HG03442 (cell line): ENCODE results near the gene PPOX.
A peak's percentile ranks its signal among the peaks of the same experiment; 100 is the strongest.

ENCODE experiments used
- ATAC-seq: cut with Tn5 transposase; IDR thresholded peaks from one replicate; pipeline ENCODE4 v1.9.1; 2021; ENCODE audit warnings: mild to moderate bottlenecking, moderate library complexity; ENCODE audit not compliant: unreplicated experiment

PPOX gene

DNA sequence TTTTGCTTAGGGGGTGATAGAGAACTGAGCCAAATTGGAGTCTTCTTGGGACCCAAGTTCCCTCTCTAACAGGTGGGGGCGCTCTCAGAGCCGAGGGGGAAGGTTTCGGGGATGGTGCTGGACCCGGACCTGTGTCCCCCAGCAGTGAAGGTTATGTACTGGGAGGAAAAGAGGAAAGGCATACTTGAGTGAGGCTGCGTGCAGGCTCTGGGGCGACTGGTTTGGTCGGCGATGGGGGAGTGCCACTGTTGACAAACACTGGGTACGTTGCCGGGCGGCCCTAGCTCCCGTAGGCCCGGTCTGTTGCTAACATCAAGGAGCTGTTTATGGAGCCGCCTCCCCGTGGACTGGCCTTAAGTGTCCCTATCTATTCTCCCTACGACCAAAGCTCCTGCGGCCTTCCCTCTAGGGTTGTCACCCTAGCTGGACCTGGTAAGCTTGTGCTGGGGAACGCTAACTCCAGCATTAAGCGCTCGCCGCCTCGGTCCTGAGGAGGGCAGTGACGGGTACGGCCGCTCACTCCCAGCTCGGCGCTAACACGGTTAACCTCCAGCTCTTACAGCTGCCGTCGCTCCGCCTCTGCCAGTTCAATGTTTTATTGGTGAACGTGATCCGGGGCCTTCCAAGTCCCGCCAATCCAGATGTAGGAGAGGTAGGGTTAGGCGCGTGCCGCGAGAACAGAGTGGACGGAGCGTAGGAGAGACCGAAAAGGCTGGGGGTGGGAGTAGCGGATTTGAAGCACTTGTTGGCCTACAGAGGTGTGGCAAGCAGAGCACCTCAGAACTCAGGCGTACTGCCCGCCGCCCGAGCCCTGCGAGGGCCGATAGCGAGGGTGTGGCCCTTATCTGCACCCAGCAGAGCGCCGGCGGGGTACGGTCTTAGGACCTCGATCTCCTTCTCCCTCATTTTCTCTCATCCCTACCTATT lies at the start of gene PPOX:
PPOX (plus strand) TSS at position 685 of the 927 bp plus-strand sequence. CDS start 422 bp downstream, outside the sequence.
- ATAC-seq: peak; percentile 93

DNA sequence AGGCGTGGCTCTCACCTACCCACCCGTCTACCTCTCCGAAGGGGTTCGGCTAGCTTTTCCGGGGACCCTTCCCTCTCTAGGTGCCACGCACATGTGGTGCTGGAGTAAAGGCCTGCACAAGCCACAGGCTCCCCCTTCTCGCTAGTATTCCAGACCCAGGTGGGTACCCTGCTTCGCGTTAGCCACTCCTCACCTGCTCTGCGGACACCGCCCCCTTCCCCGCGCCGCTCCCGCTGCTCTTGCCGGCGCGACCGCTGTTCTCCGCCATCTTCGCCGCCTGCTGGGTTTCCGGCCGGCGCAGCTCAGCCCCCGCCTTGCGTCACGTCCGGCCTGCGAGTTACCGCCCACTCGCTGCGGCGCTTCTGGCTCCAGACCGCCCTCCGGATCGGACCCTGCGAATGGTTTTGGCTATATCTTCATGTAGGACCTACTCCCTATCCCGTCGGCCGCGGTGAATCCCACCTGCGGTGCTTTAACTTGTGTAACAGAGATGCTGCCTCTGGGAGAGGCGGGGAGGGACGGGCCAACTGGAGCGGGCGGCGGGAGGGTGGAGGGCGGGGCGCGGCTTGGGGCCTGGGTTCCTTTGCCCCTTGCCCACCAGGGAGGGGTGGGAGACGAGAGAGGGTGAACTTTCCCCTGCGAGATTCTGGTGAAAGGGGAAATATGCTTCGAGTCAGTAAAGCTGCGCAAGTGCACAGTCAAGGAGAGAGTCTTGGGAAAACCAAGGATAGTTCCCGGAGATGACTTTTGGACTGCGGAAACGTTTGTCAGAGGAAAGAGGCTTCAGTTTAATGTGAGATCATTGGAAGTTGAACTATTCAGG lies 48.3 kb upstream of the PPOX start, which contains the start of the genes NIT1 and PFDN2:
NIT1 (plus strand) TSS at position 347 of the 823 bp plus-strand sequence; CDS start at position 419, 72 bp downstream.
PFDN2 (minus strand) TSS at position 279 of the 823 bp plus-strand sequence; CDS start at position 268, 11 bp downstream.
- ATAC-seq: peak; percentile 79

DNA sequence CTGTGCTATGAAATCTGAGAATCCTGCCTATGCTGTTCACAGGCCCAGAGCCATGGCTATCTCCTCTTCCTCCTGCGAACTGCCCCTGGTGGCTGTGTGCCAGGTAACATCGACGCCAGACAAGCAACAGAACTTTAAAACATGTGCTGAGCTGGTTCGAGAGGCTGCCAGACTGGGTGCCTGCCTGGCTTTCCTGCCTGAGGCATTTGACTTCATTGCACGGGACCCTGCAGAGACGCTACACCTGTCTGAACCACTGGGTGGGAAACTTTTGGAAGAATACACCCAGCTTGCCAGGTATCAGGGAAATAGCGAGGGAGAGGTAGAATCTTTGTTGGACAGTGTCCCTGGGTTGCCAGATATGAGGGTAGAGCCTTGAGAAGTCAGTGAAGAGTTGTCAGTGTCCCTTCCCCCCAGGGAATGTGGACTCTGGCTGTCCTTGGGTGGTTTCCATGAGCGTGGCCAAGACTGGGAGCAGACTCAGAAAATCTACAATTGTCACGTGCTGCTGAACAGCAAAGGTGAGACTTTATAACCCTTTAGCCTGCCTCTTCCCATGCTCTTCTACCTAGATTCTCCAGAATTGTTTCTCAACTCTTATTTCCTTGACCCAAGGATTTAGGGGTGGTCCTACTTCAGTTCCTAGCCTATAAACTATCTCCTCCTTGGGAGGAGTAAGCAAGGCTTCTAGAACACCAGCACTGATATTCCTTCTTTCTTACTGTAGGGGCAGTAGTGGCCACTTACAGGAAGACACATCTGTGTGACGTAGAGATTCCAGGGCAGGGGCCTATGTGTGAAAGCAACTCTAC lies 46.9 kb upstream of the PPOX start:
- peak; percentile 41 for ATAC-seq

DNA sequence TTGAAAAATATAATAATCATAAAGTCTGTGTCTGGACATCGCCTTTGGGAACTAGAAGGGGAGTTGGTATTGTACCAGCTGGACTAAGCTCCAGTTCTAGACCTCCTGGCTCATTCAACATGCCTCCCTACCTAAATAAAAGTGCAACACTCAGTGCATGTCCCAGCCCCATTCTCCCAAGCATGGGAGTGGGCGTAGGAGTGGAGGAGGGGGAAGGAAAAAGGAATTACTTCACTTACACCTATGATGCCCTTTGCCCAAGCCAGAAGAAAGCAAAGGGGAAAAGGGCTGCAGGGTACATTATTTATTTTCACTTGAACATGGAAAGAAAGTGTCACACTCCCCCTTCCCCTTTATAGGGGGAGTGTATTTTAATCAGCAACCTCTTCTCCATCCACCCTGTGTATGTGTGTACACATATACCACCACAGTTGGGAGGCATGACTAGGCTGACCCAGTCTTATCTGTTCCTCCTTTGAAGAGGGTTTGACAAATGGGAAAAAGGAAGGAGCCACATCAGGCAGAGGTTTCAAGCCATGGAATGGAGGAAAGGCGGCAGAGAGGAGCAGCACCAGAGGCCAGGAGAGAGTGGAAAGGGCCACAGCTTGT lies 45.1 kb upstream of the PPOX start:
- ATAC-seq: no peak

DNA sequence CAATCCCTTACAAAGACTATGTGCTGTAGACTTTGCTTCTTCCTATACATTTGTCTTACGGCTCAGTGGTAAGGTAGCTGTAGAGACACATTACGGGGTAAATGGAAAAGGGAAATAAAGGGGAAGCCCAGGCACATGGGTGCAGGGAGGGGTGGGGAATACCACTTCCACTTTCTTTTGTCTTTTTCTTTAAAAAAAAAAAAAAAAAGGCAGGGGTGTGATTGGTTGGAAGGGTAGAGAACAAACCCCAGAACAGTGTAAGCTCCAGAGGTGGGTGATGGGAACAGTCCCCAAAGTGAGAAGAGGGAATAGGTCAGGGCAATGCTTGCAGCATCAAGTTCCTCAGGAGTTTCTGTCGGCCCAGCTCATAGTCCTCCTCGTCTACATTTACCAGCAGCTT lies 44.4 kb upstream of the PPOX start:
- no peak for ATAC-seq

DNA sequence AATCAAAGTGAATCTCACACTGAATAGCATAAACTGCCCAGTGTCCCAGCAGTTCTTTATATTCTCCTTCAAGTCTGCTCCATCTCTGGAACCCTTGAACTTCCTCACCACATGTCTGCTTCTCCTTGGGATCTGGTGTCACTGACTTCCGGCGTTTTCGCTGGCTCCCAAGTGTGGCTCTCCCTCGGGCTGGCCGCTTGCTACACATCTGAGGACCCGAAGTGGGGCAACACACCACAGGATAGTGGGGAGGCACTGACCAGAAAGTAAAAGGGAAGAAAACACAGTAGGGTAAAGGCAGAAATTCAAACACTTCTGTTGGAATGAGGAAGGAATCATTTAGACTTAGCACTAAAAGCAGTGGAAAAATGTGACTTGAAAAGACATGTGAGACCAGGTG lies 43.3 kb upstream of the PPOX start:
- ATAC-seq: no peak

DNA sequence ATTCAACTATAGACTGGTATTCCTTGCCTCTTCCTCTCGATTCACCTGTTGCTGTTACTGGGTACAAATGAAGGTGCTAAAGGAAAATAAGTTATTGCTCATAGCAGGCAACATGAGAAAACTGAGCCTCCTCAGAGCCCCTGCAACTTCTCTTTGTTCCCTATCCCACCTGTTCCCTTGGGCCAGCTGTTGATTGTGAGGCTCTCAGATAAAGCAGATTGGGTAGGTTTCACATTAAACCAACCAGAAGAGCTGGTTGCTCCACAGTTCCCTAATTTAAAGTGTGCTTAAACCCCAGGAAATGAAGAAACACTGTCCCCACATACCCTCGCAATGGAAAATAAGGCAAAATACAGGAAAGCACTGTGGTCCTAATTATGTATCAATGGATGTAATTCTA lies 38.6 kb upstream of the PPOX start:
- no peak for ATAC-seq

DNA sequence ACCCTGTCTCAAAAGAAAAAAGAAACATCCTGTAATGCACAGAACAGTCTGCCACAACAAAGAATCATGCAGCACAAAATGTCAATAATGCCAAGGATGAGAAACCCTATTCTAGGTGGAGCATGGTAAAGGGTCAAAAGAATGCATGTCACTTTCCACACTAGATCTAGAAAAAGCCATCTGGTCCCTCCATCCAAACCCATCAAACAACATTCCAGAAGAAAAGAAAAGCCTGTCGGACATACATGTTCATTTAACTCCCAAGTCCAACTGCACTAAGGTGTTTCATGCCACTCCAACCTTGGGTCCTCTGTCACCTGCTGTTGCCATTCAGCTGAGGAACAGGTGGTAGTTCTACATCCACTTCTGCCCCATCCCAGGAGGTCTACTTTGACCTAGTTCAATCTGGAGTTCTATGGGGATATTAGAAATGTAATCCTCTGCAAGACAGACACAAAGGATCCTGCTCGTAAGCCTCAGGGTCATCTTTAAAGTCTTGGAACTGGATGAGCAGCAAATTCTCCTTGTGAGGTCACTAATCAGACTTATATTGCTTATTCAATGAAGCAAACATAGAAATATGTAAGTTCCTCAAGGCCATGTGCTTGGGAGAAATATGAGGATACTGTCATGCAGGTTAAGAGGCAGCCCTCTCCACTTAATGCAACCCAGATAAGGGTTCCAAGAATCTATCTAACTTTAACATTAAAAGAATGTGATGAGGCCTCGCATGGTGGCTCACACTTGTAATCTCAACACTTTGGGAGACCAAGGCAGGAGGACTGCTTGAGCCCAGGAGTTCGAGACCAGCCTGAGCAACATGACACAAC lies 37.4 kb upstream of the PPOX start:
- ATAC-seq: no peak

DNA sequence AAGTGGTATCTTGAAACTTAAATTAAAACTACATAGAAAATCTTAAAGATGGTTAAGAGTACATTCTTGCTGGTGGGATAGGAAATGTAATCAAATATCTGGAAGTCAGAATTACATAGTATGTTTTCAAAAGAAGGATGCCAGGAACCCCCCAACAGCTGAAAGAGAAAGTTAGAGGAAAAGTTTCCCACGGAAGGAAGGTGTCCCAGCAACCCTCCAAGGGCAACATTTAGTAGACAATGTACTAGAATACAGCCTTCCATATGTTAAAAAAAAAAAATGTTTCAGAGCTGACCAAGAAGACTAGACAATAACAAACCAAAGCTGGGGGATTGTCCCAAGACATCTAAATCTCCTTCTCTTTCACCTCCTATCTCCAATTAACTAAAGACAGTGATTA lies 36.0 kb upstream of the PPOX start:
- ATAC-seq: no peak

DNA sequence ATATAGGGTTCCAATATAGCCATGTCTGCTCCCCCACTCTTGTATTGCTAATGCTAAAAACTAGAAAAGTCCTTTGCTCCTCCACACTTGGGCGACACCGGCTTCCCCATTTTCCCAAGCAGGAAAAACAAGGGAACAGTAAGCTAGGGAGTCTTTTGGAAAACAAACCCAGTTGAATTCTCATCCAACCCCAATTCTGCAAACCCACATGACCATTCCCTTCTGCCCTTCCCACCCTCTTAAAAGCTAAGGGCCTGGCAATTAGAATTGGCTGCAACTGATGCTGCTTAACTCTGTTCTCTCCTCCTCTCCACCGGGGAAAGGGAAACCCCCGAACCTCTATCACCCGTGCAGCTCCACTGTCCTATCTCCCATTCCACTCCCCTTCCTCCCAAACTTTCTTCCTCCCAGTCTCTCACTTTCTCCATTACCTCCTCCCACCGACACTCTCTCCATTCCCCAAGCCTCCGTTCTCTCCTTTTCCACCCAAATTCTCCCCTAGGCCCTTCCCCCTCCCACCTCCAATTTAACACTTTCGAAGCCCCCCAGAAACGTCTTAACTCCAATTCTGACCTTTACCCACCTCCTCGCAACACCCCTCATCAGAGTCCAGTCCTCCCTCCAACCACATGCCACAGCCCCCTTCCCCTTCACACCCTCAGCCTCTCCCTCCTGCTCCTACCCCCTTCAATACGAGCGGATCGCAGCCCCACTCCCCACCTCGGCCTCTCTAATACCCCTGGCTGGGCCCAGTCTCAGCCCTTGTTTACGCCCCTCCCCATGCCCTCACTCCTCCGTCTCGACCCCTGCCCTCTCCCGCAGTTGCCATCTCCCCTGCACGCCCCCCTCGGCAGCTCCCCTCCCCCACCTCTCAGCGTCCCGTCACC lies 34.5 kb upstream of the PPOX start:
- no peak for ATAC-seq

DNA sequence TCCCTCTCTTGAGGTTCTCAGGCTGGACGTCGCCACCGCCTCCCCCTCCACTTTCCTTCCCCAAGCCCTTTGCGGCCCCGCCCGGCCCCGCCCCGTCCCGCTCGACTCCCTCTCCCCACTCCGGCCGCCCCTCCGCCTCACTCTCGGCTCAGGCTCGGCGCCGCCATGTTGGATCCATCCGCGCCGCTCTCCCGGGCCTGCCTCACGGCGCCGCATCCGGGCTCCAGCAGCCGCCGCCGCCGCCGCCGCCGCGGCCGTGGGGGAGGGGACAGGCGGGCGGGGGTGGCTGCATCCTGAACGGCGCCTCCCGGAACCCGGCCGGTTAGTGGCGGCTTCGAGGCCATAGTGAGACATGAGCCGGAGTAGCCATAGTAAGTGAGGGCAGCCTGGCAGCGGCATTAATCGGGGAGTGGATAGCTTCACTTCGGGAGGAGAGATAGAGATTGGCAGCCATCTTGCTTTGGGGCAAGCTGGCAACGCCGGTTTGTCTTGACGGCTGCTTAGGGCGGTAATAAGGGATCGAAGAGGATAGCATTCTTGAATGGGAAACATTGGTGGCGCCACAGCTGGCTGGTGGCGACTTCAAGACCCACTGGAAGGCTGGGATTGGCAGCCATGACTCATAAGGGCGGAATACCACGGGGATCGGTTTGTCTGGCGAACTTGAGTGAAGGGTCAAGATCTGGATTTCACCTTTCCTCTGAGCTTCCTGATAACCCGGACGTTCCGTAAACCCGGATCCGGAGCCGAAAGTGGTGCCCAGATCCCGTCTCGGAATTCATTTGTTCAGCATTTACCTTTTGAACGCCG lies 33.6 kb upstream of the PPOX start, which contains the start of gene DEDD:
DEDD (minus strand) TSS at position 258 of the 810 bp plus-strand sequence. CDS start 8,205 bp downstream, outside the sequence.
- peak; percentile 96 for ATAC-seq

DNA sequence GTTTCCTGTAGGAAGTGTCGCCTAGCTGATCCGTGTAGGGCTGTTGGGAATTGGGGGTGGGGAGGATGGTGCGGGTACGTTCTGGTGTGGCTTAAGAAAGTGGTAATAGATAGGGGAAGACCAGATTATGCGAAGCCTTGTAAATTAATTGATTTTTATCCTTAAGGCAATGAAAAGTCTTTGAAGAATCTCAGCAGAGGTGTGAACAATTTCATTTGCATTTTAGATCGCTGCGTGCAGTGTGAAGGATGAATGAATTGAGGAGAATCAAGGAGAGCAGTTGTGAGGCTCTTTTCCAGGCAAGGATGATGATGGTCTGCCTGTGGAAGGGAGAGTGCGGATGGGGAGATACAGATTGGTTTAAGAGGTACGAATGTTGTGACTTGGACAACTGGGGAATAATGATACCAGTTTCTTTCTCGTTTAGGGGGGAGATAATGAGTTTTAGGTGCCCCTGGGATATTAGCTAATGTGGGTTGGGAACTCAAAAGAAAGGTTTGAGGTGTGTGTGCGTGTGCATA lies 32.9 kb upstream of the PPOX start:
- no peak for ATAC-seq

DNA sequence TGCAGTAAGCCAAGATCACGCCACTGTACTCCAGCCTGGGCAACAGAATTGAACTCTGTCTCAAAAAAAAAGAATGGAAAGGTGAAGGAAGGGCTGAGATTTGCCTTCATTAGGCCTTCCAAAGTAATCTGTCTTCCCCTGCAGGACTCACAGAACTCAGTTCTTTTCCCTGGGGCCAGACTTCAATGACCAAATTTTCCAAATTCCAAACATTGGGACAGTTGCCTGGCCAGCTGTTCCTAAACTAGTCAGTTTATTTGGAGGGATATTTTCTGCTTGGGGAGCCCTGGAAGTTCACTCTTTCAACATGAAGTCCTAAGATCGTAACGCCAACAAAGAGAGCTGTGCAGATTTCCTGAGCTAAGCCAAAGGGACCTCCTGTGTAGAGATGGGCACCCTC lies 28.3 kb upstream of the PPOX start:
- ATAC-seq: no peak

DNA sequence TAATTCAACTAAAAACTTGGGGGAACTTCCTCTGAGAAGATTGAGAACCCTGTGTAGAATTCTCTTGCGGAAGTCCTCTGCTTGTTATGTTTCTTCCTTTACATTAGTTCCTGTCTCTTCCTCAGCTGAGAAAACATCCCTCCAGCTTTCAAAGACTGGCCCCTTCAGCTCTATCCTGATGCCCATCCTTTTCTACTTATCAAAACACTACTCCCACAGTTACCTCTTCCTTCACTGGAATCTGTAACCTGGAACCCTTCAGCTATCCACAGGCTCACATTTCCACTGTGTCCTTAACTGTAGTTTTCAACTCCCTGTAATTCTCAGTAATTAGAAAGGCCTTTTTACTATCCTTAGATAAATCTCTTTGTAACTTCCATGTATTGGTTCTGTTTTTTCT lies 27.8 kb upstream of the PPOX start:
- ATAC-seq: no peak

DNA sequence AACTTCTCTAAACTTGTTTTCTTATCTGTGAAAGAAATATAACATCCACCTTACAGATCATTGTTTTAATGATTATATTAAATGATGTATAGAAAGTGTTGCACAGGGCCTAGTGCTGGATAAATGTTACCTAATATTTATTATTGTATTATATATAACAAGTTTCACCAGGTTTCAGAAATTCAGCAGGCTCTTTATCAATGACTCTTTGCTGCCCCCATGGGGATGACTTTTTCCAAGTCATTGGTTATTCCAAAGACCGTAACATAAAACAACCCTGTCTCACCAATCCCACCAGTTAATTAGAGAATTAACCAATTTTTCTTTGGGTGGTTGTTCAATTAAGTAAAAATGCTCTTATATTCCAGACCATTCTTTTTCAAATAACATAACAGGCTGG lies 26.5 kb upstream of the PPOX start:
- ATAC-seq: no peak

DNA sequence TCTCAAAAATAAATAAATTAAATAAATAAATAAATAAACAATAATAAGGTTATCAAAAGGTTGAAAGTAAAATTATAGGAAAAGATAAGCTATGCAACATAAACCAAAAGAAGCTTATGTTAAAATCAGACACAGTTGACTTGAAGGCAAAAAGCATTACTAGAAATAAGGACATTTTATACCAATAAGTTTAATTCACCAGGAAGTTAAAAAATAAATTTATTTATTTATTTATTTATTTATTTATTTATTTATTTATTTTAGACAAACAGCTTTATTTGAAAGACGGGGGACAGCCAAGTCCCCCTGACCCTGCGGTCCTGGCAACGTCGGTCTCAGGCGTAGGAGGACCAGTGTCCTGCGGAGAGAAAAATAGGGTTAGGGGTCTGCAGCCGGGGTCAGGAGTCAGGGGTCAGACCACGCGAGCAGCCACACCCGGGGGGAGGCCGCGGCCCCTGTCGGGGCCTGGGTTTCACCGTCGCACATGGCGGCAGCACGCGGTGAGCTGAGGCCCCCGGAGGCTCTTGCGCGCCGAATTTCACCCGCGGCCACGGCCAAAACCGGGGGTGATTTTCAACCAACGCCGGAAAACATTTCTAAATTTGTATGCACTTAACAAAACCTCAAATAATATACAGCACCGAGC lies 25.3 kb upstream of the PPOX start:
- ATAC-seq: no peak

DNA sequence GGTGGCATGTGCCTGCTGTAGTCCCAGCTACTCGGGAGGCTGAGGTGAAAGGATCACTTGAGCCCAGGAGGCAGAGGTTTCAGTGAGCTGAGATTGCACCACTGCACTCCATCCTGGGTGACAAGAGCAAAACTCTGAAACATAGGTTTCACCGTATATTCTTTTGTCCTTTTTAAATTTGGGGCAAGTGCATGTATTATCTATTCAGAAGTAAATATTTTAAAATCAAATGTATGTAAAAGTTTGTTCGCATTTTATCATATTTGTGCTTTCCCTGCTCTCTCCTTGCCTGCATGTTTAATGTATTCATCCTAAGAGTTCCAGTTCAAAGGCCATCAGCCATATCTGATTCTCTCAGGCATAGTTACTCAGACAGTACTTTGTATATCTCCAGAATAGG lies 20.4 kb upstream of the PPOX start:
- ATAC-seq: no peak
